ENCODE measurements around the gene LAMA3. TPM values are rescaled to one million over a fixed set of nuclear protein-coding genes. Genes with fewer than 3 reads are reported as not detected.

LAMA3 gene
- total RNA-seq, 1 experiment from 2014 or later, result 5.6 TPM

GRCh38 chr18:23857164-23857552 is 167.9 kb downstream of the LAMA3 start:
- H3K4me1 ChIP-seq (ENCODE audit: control insufficient read depth in 1 of 2, insufficient read depth in 2 of 2, low read length in 2 of 2), result peaks cover 11 to 21% of the 10 kb centered on the region in 2 experiments
- no peaks in the 10 kb centered on the region for H3K27me3 ChIP-seq (ENCODE audit: insufficient read depth, low read length)
- ChIA-PET POLR2A (no interaction called here), CTCF (no interaction called here), RAD21 (ENCODE audit: low non-redundant PET in 1 of 2, low total read pairs in 2 of 2, uncharacterized antibody in 2 of 2, unreplicated experiment in 2 of 2) (no interaction called here)
- H3K79me2 ChIP-seq (ENCODE audit: insufficient read depth, low read length), result no peaks in the 10 kb centered on the region
- ATAC-seq (0 out of 2 replicates have a peak, but pooled peaks have one; percentile 6), DNase-seq (ENCODE audit: low read depth, low spot score) (no peak)
- H3K36me3 ChIP-seq (ENCODE audit: control insufficient read depth in 1 of 2, insufficient read depth in 2 of 2, low read length in 2 of 2), result no peaks in the 10 kb centered on the region
- intact Hi-C loops (cut with micrococcal nuclease), result no loop called here
- H2AFZ ChIP-seq (ENCODE audit: low read depth, low read length, poor library complexity, severe bottlenecking), result no peak overlapping the region
- H3K9ac ChIP-seq (ENCODE audit: low read length), result no peak overlapping the region
- peak overlapping the region; percentile 49 for H3K4me2 ChIP-seq (ENCODE audit: low read length)
- no peaks in the 10 kb centered on the region for H4K20me1 ChIP-seq (ENCODE audit: insufficient read depth)
- no peak for TF ChIP-seq CEBPB (IDR thresholded peaks at IDR 0.05; ENCODE audit: low read depth)
- no peak for TF ChIP-seq SRF (IDR thresholded peaks at IDR 0.05; ENCODE audit: low read depth)
- no peak for TF ChIP-seq EZH2phosphoT487 (IDR thresholded peaks at IDR 0.05; ENCODE audit: borderline replicate concordance)
- no peak for TF ChIP-seq EZH2 (IDR thresholded peaks at IDR 0.05)
- TF ChIP-seq, protein P1, sequence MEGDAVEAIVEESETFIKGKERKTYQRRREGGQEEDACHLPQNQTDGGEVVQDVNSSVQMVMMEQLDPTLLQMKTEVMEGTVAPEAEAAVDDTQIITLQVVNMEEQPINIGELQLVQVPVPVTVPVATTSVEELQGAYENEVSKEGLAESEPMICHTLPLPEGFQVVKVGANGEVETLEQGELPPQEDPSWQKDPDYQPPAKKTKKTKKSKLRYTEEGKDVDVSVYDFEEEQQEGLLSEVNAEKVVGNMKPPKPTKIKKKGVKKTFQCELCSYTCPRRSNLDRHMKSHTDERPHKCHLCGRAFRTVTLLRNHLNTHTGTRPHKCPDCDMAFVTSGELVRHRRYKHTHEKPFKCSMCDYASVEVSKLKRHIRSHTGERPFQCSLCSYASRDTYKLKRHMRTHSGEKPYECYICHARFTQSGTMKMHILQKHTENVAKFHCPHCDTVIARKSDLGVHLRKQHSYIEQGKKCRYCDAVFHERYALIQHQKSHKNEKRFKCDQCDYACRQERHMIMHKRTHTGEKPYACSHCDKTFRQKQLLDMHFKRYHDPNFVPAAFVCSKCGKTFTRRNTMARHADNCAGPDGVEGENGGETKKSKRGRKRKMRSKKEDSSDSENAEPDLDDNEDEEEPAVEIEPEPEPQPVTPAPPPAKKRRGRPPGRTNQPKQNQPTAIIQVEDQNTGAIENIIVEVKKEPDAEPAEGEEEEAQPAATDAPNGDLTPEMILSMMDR (IDR thresholded peaks at IDR 0.05 in 2 of 3, conservative IDR thresholded peaks at IDR 0.05 in 1 of 3; ENCODE audit: borderline replicate concordance in 1 of 3, insufficient read depth in 1 of 3, low read depth in 2 of 3, low read length in 2 of 3), result no peak
- no peak for TF ChIP-seq SP1 (IDR thresholded peaks at IDR 0.05; ENCODE audit: low read depth)
- no peak for TF ChIP-seq ZFX (IDR thresholded peaks at IDR 0.05)
- TF ChIP-seq TCF7L2 (IDR thresholded peaks at IDR 0.05; ENCODE audit: borderline replicate concordance, extremely low read depth, insufficient read depth, insufficient read length), result no peak
- TF ChIP-seq ELF1 (IDR thresholded peaks at IDR 0.05; ENCODE audit: borderline replicate concordance, low read depth), result no peak
- no peak for TF ChIP-seq REST (IDR thresholded peaks at IDR 0.05; ENCODE audit: low read depth)
- TF ChIP-seq RAD21 (IDR thresholded peaks at IDR 0.05; ENCODE audit: low read depth), result no peak
- TF ChIP-seq ZBTB33 (IDR thresholded peaks at IDR 0.05; ENCODE audit: extremely low read depth, insufficient replicate concordance, low read length), result no peak
- no peak for TF ChIP-seq SIN3A (IDR thresholded peaks at IDR 0.05; ENCODE audit: low read depth)
- TF ChIP-seq MAX (IDR thresholded peaks at IDR 0.05), result no peak
- TF ChIP-seq FOSL1 (IDR thresholded peaks at IDR 0.05; ENCODE audit: low read depth), result no peak
- TF ChIP-seq ZNF274 (IDR thresholded peaks at IDR 0.05; ENCODE audit: low read depth, low read length), result no peak
- H3K9me3 ChIP-seq (ENCODE audit: control insufficient read depth in 1 of 2, insufficient read depth in 1 of 2, low read depth in 1 of 2, low read length in 2 of 2), result no peaks in the 10 kb centered on the region
- H3K9me2 ChIP-seq (ENCODE audit: insufficient read depth), result no peaks in the 10 kb centered on the region
- no peak overlapping the region for H3K4me3 ChIP-seq (replicated peaks in 1 of 2; ENCODE audit: low read depth in 1 of 2, low read length in 2 of 2)
- no peak overlapping the region for H3K27ac ChIP-seq (ENCODE audit: low read depth, low read length)
- no TSS peak for BruUV-seq (replicated peaks)

Data from HCT116 (cell line).